ENCODE data around the gene SMC6. TPM values are rescaled to one million over a fixed set of nuclear protein-coding genes. Genes with fewer than 3 reads are reported as not detected.

Gene SMC6
- total and polyA plus RNA-seq, 2 experiments from 2014 or later = 53.4 to 59.8 TPM

GRCh38 chr2:17628349-17629261 is 125.0 kb downstream of the SMC6 start:
- Histone ChIP-seq H4K20me1 (replicated peaks; ENCODE audit: insufficient read depth) (no peaks in the 10 kb centered on the region), H2AFZ (no peak overlapping the region), H3K9me2 (ENCODE audit: insufficient read depth) (0 out of 2 replicates have a peak, but pooled peaks cover 7% of the 10 kb centered on the region), H3K4me3 (no peak overlapping the region), H3K79me2 (replicated peaks; ENCODE audit: insufficient read depth) (peaks cover 4% of the 10 kb centered on the region; the same call in 1 of the 2 replicates), H3F3A (replicated peaks; ENCODE audit: low read depth) (no peaks in the 10 kb centered on the region), H3K4me2 (no peak overlapping the region), H3K27me3 (ENCODE audit: insufficient read depth) (no peaks in the 10 kb centered on the region), H3K36me3 (ENCODE audit: insufficient read depth) (peaks cover 13% of the 10 kb centered on the region), H3K4me1 (ENCODE audit: insufficient read depth) (no peaks in the 10 kb centered on the region), H3K27ac (ENCODE audit: low read depth) (no peak overlapping the region)
- Mint-ChIP-seq H3K4me1 (peaks cover 9% of the 10 kb centered on the region), H3K27ac (no peak overlapping the region), H3K27me3 (ENCODE audit: insufficient read depth, low read depth, poor library complexity) (peaks cover 6% of the 10 kb centered on the region), H3K36me3 (ENCODE audit: low read depth) (peaks cover 91% of the 10 kb centered on the region), H3K9me3 (peaks cover 51% of the 10 kb centered on the region), H3K4me3 (no peak overlapping the region)
- ATAC-seq (no peak), DNase-seq (ENCODE audit: low spot score) (no peak)
- no peak for TF ChIP-seq ETS1 (IDR thresholded peaks at IDR 0.05)
- TF ChIP-seq EZH2 (IDR thresholded peaks at IDR 0.05; ENCODE audit: low read depth, unreplicated experiment) = no peak
- no peak for TF ChIP-seq JUNB (IDR thresholded peaks at IDR 0.05; ENCODE audit: unreplicated experiment)

- Mint-ChIP-seq H3K27me3 (ENCODE audit: insufficient read depth, low read depth, poor library complexity) (peaks cover 2% of the 10 kb centered on the region), H3K27ac (0 out of 2 replicates have a peak overlapping the region, but pooled peaks have one; percentile 33), H3K9me3 (peaks cover 45% of the 10 kb centered on the region), H3K4me3 (no peak overlapping the region), H3K4me1 (peaks cover 6% of the 10 kb centered on the region; the same call in 2 of the 3 replicates), H3K36me3 (ENCODE audit: low read depth) (peaks cover 88% of the 10 kb centered on the region)
- peaks cover 13% of the 10 kb centered on the region for H3K36me3 ChIP-seq (ENCODE audit: insufficient read depth)
- no peak overlapping the region for H3K4me2 ChIP-seq
- no peak for DNase-seq (ENCODE audit: low spot score)
- no peaks in the 10 kb centered on the region for H4K20me1 ChIP-seq (replicated peaks; ENCODE audit: insufficient read depth)
- H3K9me2 ChIP-seq (ENCODE audit: insufficient read depth) = 0 out of 2 replicates have a peak, but pooled peaks cover 7% of the 10 kb centered on the region
- H3K4me1 ChIP-seq (ENCODE audit: insufficient read depth) = peaks cover 2% of the 10 kb centered on the region; the same call in 1 of the 2 replicates
- no peak overlapping the region for H3K27ac ChIP-seq (ENCODE audit: low read depth)
- ATAC-seq = no peak
- no peaks in the 10 kb centered on the region for H3K27me3 ChIP-seq (ENCODE audit: insufficient read depth)
- no peak overlapping the region for H2AFZ ChIP-seq
- no peaks in the 10 kb centered on the region for H3F3A ChIP-seq (replicated peaks; ENCODE audit: low read depth)
- peaks cover 4% of the 10 kb centered on the region; the same call in 1 of the 2 replicates for H3K79me2 ChIP-seq (replicated peaks; ENCODE audit: insufficient read depth)
- no peak overlapping the region for H3K4me3 ChIP-seq
- TF ChIP-seq EZH2phosphoT487 (IDR thresholded peaks at IDR 0.05; ENCODE audit: unreplicated experiment) (no peak), CTCF (conservative IDR thresholded peaks at IDR 0.05; ENCODE audit: low read depth in 2 of 2) (no peak), ZNF331 (CRISPR knock-in tag; IDR thresholded peaks at IDR 0.05; ENCODE audit: low read depth) (no peak), POLR2AphosphoS5 (IDR thresholded peaks at IDR 0.05; ENCODE audit: low read depth) (no peak), STAT1 (IDR thresholded peaks at IDR 0.05; ENCODE audit: unreplicated experiment) (no peak), ZNF462 (CRISPR knock-in tag; IDR thresholded peaks at IDR 0.05) (no peak)
Observed at GRCh38 chr2:17627434-17627833, 126.2 kb downstream of the SMC6 start.
